HG02870 (cell line): ENCODE data around the gene PPP6R1.
"Not testable (repeated sequence)": the region's sequence is repeated elsewhere in the genome, so short reads cannot be mapped to it uniquely, and the experiment has no call there.

Experiments used
- ATAC-seq: cut with Tn5 transposase; IDR thresholded peaks from one replicate; pipeline ENCODE4 v1.9.1; 2021; ENCODE audit warnings: mild to moderate bottlenecking, moderate library complexity; ENCODE audit not compliant: unreplicated experiment

PPP6R1 gene

DNA sequence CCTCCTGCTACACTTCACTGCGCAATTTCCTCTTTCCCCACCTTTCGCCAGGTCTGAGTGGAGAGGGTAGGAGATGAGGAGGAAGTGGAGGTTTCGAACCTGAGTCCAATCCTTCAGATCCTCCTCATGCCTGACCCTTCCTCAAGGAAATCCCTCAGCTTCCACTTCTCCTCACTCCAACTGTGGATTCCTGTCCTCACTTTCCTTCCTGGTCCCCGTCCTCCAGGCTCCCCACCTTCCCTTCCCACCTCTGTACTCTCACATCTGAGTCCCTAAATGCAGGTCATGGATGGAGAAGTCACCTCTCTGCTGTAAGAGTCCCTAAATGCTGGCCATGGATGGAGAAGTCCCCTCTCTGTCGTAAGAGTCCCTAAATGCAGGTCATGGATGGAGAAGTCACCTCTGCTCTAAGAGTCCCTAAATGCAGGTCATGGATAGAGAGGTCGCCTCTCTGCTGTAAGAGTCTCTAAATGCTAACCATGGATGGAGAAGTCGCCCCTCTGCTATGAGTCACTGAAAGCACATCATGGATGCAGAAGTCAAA is 33.3 kb downstream of the PPP6R1 start:
- no peak for ATAC-seq

DNA sequence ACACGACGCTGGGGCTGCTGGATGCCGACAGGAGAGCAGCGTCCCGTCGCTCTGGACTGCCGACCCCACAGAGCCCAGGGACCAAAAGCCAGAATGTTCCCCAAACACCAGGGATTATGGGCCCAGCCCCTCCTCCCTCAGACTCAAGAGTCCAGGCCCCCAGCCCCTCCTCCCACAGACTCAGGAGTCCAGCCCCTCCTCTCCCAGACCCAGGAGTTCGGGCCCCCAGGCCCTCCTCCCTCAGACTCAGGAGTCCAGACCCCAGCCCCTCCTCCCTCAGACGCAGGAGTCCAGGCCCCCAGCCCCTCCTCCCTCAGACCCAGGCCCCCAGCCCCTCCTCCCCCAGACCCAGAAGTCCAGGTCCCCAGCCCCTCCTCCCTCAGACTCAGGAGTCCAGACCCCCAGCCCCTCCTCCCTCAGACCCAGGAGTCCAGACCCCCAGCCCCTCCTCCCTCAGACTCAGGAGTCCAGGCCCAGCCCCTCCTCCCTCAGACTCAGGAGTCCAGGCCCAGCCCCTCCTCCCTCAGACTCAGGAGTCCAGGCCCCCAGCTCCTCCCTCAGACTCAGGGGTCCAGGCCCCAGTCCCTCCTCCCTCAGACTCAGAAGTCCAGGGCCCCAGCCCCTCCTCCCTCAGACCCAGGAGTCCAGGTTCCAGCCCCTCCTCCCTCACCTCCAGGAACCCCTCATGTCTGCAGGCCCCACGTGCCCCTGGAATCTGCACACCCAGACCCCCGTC is 34.0 kb downstream of the PPP6R1 start:
- ATAC-seq = not testable (repeated sequence)

DNA sequence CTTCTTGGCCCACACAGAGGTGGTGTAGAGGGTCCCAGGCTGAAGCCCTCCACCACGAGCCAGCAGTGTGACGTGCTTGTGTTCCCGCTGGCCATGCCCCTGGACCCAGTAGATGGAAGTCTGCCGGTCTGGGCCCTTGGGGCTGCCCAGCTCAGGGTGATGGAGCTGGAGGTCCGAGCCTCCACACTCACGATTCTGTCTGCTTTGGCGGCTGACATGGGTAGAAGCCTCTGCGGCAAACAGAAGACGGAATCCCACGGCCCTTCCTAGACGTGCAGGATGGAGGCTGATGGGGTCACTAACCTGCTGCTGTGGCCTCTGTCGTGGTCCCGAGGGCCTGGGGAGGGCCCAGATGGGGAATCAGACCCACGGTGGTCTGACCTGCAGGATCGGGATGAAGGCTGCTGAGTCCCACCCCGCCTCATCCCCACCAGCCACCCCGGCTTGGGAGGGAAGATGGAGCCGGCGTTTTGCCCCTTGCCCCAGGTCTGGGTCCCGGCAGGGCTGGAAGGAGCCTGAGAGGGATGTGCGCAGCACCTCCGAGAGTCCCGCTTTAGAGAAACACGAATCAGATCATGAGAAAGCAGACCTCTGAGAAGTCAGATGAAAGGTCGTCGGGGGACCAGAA is 34.7 kb downstream of the PPP6R1 start:
- ATAC-seq = no peak

DNA sequence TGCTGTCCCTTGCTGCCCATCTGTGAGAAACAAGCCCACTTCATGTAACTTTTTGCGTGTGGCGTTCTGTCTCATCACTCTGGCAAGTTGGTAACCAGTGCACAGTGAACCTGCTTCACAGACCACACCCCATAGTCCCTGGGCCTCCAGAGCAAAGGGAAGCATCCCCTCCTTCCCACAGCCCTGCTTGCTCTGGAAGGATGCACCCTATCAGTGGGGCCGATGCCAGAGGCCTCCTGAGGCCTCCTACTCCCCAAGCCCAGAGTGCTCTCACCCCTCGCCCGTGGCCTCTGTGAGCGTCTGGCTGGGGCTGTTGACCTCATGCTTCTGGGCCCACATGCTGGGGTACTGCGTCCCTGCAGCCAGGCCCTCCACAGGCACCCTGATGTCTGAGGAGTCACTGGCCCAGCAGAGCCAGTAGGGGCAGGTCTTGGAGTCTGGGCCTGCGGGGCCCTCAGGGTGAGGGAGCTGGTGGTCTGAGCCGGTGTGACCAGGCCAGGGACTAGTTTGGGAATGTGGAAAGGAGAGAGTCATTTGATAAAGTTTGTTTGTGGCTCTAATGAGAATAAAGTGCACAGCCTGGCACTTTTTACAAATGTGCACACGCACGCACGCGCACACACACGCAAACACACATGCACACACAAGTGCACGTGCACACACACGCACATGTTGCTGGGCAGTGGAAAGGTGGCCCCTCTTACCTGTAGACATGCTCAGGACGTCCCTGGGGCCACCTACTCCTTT is 35.4 kb downstream of the PPP6R1 start:
- ATAC-seq = no peak

DNA sequence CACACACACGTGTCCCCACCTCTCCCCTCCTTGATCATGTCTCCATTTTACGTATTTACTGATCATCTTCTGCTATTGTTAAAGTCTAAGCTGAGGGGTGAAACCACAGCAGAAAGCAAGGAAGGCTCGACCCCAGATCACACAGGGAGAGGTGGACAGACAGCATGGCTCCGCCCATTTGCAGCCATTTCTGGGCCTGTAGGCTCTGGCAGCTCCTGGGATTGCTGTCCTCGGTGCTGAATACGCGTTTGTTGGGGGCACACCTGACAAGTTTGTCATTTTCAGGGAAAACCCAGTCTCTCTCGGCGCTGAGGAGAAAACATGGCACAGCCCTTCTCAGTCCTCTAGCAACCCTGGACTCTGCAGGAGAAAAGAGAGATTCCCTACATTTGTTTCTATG is 38.3 kb downstream of the PPP6R1 start:
- ATAC-seq = no peak

DNA sequence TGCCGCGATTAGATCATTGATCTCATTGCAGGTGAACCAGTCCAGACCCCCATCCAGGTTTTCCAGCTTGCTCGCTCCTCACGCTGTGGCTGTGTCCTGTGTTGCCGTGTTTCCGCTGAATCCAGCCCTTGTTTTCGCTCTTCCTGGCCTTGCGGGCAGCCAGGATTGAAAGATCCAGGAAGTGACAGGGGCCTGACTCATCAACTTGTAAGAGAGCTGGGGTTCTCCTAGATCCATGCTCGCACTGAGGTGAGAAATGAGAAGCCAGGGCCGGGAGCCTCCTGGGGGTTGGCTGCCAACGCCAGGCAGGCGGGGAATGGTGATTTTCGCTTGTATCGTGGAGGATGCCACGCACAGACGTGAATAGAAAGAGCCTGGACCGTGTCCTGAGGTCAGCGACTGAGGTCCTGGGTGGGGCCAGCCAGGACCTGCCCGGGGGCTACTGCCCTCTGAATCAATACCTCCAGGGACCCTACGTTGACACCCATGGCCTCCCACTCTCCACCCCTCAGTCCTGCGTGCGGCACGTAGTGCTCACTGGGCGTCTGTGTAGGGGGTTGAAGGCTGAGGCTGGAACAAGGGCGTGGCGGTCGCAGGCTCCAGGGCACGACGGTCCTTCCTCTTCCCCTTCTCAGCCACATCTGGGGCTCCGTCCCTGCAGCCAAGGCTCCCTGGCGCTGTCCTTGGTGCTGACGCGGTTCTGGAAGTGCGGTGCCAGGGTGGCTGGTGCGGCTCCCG is 42.2 kb downstream of the PPP6R1 start:
- ATAC-seq = no peak

DNA sequence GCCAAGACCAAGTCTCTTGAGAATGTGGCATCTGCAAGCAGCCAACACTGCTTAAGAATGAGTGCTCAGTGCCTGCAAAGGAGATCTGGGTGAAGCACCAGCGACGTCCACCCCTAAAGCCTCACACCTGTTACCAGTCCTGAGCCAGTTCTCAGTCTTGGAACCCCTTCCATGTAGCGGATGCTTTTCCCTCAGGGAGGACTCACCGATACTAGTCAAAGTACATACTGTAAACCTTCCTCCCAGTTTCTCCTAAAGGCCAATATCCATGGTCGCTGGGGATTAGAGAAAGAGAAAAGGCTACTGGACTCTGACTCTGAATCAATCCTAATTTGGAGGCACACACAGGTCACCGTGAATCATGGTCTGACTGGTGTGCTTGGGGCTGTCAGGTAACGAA is 45.3 kb downstream of the PPP6R1 start:
- ATAC-seq = no peak

DNA sequence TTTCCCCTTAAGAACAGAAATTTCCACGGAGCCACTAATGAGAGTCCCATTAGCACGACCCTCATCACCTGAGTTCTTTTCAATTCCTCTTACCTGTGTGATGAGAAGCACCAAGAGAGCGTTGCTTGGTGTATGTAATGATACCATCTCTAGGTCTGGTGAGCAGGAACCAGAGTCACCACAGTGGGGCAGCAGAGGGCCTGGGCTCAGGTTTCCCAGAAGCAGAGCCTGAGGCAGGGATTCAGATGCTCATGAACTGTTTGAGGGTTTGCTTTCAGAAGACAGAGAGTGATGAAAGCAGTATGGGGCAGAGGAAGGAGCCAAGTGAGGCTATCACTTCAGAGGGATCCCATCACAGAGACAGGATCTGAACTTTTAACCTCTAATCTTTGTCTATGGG is 46.4 kb downstream of the PPP6R1 start:
- no peak for ATAC-seq

DNA sequence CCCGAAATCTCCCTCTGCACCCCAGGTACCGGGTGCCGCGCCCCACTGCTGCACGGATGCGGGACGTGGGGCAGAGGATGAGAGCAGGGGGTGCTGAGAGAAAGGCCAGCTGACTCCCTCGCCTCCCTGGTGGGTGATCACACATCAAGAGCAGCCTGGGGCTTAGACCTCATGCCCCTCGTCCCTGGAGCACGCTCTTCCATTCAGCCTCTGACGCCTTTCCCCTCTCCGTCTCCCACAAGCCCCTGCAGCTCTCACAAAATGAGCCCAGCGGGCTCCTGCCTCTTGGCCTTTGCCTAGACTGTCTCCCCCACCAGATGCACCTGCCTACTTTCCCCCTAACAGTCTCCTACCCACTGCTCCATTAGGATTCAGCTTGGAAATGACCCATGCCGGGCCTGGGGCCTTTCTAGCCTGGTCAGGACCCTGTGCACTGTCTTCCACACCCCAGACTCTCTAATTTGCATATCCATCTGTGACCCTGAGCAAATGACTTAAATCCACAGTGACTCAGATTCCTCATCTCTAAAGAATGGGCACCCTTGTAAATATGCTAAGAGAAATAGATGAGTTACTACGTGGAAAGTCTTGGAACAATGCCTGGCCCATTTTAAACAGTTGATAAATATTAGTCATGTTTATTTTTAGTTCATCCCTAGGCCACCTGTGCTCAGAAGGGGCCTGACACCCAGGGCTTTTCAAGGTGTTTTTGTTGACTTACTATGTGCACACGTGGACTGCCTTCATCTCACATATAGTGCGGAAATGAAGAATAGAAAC is 48.9 kb downstream of the PPP6R1 start:
- no peak for ATAC-seq

DNA sequence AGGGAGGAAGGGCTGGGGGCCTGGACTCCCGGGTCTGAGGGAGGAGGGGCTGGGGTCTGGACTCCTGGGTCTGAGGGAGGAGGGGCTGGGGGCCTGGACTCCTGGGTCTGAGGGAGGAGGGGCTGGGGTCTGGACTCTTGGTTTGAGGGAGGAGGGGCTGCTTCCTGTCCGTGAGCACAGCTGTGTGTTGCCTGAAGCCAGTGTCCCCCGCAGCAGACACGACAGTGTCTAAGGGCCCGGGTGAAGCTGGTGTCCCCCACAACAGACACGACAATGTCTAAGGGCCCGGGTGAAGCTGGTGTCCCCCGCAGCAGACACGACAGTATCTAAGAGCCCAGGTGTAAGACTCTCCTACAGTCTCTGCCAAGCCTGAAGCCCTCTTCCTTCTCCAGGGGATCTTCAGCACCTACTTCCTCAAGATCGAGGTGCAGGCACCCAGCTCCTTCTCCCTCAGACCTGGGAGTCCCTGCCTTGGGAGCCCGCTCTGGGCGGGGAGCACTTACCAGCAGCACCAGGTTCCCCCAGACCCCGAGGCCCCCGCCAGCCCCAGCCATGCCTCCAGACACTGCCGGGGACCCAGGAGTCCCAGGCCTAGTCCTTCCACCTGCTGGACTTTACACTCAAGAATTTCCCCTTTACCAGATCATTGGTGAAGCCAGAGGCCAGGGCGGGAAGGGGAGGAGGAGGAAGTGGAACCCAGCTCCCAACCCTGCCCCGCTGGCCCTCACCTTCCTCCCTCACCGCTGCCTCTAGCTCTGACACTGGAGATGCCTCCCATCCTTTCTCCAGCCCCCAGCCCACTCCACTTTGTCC is 49.7 kb downstream of the PPP6R1 start, which contains the start of gene PTPRH:
PTPRH (minus strand) TSS at position 622 of the 813 bp plus-strand sequence; CDS start at position 554, 68 bp downstream.
- ATAC-seq = no peak

DNA sequence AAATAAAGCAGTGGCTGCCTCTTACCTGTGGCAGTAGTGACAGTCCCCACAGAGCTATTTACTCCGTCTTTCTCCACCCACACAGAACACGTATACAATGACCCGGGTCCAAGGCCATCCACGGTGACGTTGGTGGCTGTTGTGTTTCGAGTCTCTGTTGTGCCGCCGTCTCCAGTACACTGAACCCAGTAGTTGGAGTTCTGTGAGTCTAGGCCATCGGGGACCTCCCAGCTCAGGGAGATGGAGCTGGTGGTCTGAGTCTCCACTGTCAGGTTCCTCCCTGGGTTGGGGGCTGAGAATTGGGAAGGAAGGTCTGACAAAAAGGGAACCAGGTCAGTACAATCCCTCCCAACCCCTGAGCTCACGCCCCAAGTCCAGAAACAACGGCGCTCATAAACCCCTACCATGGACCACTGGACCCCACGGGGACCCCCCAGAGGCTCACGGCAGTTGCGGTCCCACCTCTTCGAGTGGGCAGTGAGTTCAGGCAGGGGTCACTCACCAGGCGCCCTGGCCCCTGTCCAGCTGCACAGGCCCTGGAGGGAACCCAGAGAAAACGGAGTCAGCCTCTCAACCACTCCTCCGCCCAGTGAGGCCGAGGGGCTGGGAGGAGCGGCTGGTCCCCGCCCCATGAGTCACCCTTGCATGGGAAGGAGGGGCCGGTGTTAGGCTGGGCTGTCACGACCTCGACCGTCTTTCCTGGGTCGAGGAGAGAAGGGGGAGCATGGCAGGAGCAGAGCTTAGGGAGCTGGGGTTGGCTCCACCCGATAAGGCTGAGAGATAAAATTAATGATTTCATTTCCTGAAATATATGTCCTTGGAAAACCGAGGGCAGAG is 51.9 kb downstream of the PPP6R1 start:
- no peak for ATAC-seq

DNA sequence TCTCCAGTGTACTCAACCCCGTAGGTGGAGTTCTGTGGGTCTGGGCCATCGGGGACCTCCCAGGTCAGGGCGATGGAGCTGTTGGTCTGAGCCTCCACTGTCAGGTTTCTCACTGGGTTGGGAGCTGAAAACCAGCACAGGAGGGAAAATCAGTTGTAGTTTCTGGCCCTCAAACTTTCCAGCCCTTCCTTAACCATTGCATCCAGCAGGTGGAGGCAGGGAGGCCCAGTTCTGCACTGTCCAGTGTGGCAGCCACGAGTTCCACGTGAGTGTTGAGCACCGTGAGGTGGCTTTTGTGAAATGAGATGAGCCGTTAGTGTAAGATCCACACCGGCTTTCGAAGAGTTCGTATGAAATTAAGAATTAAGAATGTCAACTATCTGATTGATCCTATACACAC is 56.6 kb downstream of the PPP6R1 start:
- not testable (repeated sequence) for ATAC-seq

DNA sequence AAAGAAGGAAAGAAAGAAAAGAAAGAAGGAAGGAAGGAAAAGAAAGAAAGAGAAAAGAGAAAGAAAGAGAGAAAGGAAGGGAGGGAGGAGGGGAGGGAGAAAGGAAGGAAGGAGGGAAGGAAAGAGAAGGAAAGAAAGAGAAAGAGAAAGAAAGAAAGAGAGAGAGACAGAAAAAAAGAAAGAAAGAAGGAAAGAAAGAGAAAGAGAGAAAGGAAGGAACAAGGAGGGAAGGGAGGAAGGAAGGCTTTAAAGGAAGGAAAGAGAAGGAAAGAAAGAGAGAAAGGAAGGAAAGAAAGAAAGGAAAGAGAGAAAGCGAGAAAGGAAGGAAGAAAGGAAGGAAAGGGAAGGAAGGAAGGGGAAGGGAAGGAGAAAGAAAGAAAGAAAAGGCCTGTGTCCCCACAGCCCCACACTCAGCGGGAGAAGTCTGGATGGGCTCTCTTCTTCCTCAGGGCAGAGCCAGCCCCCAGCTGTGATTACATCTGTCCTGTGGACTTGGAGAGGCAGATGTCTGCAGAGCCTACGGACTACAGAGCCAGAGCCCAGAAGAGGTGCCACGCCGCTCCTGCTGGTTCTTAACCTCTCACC is 59.1 kb downstream of the PPP6R1 start:
- no peak for ATAC-seq

DNA sequence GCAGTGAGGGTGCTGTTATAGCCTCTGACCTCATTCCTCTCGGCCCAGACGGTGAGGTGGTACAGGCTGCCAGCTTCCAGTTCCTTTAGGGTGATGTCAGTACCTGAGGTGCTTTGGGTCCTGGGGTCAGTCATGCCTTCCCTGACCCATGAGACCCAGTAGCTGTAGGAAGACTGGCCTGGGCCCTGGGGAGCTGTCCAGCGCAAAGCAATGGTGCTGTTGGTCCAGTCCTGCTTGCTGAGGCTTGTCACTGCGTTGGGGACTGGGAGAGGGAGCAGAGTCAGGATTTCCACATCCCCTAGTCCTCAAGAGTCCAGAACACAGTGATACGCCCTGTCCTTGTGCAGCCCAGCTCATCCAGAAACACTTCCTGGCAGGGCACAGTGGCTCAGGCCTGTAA is 60.2 kb downstream of the PPP6R1 start:
- ATAC-seq = no peak

DNA sequence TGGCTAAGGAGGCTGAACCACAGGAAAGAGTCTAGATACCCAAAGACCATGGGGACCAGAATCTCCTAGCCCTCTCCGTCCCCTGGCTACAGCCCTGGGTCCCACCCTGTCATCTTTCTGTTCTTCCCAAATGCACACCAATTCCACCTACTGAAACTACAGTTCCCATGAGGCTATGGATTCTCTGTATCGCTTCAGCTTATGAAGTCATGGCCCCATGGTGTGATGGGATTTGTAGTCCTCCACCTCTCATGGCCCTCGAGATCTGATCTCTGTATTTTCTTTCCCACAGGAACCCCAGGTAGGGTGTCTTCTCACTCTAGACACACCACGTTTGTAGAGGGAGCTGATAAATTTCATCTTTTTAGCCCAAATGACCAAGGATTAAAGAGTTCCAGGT is 61.3 kb downstream of the PPP6R1 start:
- no peak for ATAC-seq

DNA sequence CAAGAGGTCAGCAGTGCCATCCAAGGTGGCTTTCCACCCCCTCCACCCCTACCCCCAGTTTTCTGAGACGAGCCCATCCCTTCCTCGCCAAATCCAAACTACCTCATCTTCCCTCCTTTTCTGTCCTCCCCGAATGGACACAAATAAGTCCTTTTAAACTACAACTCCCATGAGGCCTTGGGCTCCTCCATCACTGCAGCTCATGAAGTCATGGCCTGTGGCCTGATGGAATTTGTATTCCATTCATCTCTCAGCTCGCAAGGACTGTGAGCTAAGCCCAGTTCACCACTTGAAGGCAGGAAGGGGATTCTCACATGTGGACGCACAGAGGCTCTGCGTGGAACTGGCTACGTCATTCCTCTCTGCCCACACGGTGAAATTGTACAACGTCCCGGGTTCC is 62.0 kb downstream of the PPP6R1 start:
- no peak for ATAC-seq

DNA sequence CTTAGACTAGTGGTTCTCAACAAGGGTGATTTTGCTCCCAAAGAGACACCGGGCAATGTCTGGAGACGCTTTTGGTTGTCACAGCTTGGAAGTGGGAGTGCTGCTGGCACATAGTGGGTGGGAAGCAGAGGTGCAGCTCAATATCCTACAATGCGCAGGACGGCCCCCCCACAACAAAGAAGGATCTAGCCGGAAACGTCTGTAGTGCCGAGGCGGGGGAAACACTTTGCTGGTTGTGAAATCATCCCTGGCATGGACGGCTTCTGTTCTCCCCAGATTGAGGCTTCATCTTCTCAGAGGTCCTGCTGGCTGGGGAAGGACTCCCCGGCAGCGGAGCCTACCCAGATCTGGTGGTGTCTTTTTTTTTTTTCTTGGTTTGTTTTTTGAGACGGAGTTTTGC is 65.3 kb downstream of the PPP6R1 start:
- no peak for ATAC-seq

DNA sequence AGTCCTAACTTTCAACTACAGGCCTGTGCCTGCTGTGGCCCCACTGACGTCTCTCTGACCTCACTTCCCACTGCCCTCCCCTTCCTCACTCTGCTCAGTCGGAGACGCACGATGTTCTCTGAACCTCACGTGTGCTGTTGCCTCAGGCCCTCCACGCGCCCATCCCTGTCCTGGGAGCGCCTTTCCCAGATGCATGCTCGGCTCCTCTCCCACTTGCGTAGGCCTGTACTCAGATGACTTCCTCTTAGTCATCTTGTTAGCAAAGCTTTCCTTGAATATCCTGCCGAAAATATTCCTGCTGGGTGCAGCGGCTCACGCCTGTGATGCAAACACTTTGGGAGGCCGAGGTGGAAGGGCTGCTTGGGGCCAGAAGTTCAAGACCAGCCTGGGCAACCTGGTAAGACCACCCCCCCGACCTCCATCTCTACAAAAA is 69.4 kb downstream of the PPP6R1 start:
- ATAC-seq = no peak
